ENCODE data around the gene ASIC1. TPM values are rescaled to one million over a fixed set of nuclear protein-coding genes. Genes with fewer than 3 reads are reported as not detected.

ASIC1 gene
- total and polyA plus RNA-seq, 2 experiments from 2014 or later = 0.76 to 1.5 TPM

- Histone ChIP-seq H3K27ac (ENCODE audit: low read depth) (no peak overlapping the region), H2AFZ (no peak overlapping the region), H3K4me2 (no peak overlapping the region), H4K20me1 (replicated peaks; ENCODE audit: insufficient read depth) (no peaks in the 10 kb centered on the region), H3F3A (replicated peaks; ENCODE audit: low read depth) (peaks cover 16% of the 10 kb centered on the region), H3K36me3 (ENCODE audit: insufficient read depth) (no peaks in the 10 kb centered on the region), H3K4me3 (no peak overlapping the region), H3K79me2 (replicated peaks; ENCODE audit: insufficient read depth) (peaks cover 16% of the 10 kb centered on the region), H3K9me2 (ENCODE audit: insufficient read depth) (no peaks in the 10 kb centered on the region), H3K27me3 (ENCODE audit: insufficient read depth) (no peaks in the 10 kb centered on the region), H3K4me1 (ENCODE audit: insufficient read depth) (peaks cover 12% of the 10 kb centered on the region; the same call in 1 of the 2 replicates)
- no peak for DNase-seq (ENCODE audit: low spot score)
- Mint-ChIP-seq H3K4me3 (no peak overlapping the region), H3K27me3 (ENCODE audit: insufficient read depth, low read depth, poor library complexity) (peaks cover 9% of the 10 kb centered on the region), H3K9me3 (0 out of 3 replicates have a peak, but pooled peaks cover under 1% of the 10 kb centered on the region), H3K4me1 (peaks cover 25% of the 10 kb centered on the region), H3K36me3 (ENCODE audit: low read depth) (no peaks in the 10 kb centered on the region; the same call in 2 of the 3 replicates), H3K27ac (no peak overlapping the region)
- no peak for ATAC-seq
- no peak for TF ChIP-seq JUNB (IDR thresholded peaks at IDR 0.05; ENCODE audit: unreplicated experiment)
- no peak for TF ChIP-seq STAT1 (IDR thresholded peaks at IDR 0.05; ENCODE audit: unreplicated experiment)
- no peak for TF ChIP-seq ZNF114 (CRISPR knock-in tag; IDR thresholded peaks at IDR 0.05)
- TF ChIP-seq ZNF331 (CRISPR knock-in tag; IDR thresholded peaks at IDR 0.05; ENCODE audit: low read depth) = no peak
- TF ChIP-seq REST (IDR thresholded peaks at IDR 0.05; ENCODE audit: unreplicated experiment) = no peak
- TF ChIP-seq CTCF (conservative IDR thresholded peaks at IDR 0.05; ENCODE audit: low read depth in 2 of 2) = no peak
- TF ChIP-seq CREB1 (CRISPR knock-in tag; IDR thresholded peaks at IDR 0.05; ENCODE audit: low read depth) = no peak
- TF ChIP-seq EZH2 (IDR thresholded peaks at IDR 0.05; ENCODE audit: low read depth, unreplicated experiment) = no peak
- no peak for TF ChIP-seq NANOG (IDR thresholded peaks at IDR 0.05; ENCODE audit: borderline replicate concordance)
- no peak for TF ChIP-seq ETS1 (IDR thresholded peaks at IDR 0.05)
- TF ChIP-seq, protein P1, sequence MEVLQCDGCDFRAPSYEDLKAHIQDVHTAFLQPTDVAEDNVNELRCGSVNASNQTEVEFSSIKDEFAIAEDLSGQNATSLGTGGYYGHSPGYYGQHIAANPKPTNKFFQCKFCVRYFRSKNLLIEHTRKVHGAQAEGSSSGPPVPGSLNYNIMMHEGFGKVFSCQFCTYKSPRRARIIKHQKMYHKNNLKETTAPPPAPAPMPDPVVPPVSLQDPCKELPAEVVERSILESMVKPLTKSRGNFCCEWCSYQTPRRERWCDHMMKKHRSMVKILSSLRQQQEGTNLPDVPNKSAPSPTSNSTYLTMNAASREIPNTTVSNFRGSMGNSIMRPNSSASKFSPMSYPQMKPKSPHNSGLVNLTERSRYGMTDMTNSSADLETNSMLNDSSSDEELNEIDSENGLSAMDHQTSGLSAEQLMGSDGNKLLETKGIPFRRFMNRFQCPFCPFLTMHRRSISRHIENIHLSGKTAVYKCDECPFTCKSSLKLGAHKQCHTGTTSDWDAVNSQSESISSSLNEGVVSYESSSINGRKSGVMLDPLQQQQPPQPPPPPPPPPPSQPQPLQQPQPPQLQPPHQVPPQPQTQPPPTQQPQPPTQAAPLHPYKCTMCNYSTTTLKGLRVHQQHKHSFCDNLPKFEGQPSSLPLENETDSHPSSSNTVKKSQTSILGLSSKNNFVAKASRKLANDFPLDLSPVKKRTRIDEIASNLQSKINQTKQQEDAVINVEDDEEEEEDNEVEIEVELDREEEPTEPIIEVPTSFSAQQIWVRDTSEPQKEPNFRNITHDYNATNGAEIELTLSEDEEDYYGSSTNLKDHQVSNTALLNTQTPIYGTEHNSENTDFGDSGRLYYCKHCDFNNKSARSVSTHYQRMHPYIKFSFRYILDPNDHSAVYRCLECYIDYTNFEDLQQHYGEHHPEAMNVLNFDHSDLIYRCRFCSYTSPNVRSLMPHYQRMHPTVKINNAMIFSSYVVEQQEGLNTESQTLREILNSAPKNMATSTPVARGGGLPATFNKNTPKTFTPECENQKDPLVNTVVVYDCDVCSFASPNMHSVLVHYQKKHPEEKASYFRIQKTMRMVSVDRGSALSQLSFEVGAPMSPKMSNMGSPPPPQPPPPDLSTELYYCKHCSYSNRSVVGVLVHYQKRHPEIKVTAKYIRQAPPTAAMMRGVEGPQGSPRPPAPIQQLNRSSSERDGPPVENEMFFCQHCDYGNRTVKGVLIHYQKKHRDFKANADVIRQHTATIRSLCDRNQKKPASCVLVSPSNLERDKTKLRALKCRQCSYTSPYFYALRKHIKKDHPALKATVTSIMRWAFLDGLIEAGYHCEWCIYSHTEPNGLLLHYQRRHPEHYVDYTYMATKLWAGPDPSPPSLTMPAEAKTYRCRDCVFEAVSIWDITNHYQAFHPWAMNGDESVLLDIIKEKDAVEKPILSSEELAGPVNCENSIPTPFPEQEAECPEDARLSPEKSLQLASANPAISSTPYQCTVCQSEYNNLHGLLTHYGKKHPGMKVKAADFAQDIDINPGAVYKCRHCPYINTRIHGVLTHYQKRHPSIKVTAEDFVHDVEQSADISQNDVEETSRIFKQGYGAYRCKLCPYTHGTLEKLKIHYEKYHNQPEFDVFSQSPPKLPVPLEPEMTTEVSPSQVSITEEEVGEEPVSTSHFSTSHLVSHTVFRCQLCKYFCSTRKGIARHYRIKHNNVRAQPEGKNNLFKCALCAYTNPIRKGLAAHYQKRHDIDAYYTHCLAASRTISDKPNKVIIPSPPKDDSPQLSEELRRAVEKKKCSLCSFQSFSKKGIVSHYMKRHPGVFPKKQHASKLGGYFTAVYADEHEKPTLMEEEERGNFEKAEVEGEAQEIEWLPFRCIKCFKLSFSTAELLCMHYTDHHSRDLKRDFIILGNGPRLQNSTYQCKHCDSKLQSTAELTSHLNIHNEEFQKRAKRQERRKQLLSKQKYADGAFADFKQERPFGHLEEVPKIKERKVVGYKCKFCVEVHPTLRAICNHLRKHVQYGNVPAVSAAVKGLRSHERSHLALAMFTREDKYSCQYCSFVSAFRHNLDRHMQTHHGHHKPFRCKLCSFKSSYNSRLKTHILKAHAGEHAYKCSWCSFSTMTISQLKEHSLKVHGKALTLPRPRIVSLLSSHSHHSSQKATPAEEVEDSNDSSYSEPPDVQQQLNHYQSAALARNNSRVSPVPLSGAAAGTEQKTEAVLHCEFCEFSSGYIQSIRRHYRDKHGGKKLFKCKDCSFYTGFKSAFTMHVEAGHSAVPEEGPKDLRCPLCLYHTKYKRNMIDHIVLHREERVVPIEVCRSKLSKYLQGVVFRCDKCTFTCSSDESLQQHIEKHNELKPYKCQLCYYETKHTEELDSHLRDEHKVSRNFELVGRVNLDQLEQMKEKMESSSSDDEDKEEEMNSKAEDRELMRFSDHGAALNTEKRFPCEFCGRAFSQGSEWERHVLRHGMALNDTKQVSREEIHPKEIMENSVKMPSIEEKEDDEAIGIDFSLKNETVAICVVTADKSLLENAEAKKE (CRISPR knock-in tag; IDR thresholded peaks at IDR 0.05) = no peak
- no peak for TF ChIP-seq EZH2phosphoT487 (IDR thresholded peaks at IDR 0.05; ENCODE audit: unreplicated experiment)
- no peak for TF ChIP-seq POLR2AphosphoS5 (IDR thresholded peaks at IDR 0.05; ENCODE audit: low read depth)
Observed at GRCh38 chr12:50109319-50109718, 51.9 kb downstream of the ASIC1 start.
